Nephron progenitor cell (in vitro differentiated cells): Measurements from ENCODE around the gene OR2S2.

Experiments
- DNase-seq: peaks from one replicate; pipeline ENCODE4 v3.0.0; 2021
- H3K27ac Mint-ChIP-seq: 2 replicates; pipeline ENCODE4 v1.8.0; 2021; ENCODE audit warnings: mild to moderate bottlenecking, moderate library complexity, mixed read lengths
- H3K27me3 Mint-ChIP-seq: 2 replicates; pipeline ENCODE4 v1.8.0; 2021; ENCODE audit warnings: mild to moderate bottlenecking, low read depth, mixed read lengths; ENCODE audit not compliant: poor library complexity
- H3K36me3 Mint-ChIP-seq: 2 replicates; pipeline ENCODE4 v1.8.0; 2021; ENCODE audit warnings: low read depth, mixed read lengths
- H3K4me1 Mint-ChIP-seq: 2 replicates; pipeline ENCODE4 v1.8.0; 2021; ENCODE audit warnings: mixed read lengths
- H3K4me3 Mint-ChIP-seq: 2 replicates; pipeline ENCODE4 v1.8.0; 2021; ENCODE audit warnings: mild to moderate bottlenecking, moderate library complexity, mixed read lengths
- H3K9me3 Mint-ChIP-seq: 2 replicates; pipeline ENCODE4 v1.8.0; 2021; ENCODE audit warnings: mild to moderate bottlenecking, moderate library complexity, mixed read lengths
- CTCF ChIP-seq: fragments of 200-600 bp; sonication (generic); IDR thresholded peaks from 2 replicates; pipeline ENCODE4 v1.5.0; 2021; ENCODE audit warnings: antibody characterized with exemption

The OR2S2 gene

GRCh38 chr9:35933550-35934067 is 24.3 kb downstream of the OR2S2 start:
- Mint-ChIP-seq H3K36me3 (no peaks in the 10 kb centered on the region), H3K27ac (no peak overlapping the region), H3K4me1 (no peaks in the 10 kb centered on the region), H3K9me3 (peaks cover 6% of the 10 kb centered on the region), H3K4me3 (no peak overlapping the region), H3K27me3 (peaks cover 7% of the 10 kb centered on the region)
- TF ChIP-seq CTCF: no peak
- DNase-seq: no peak

GRCh38 chr9:35932735-35933134 is 25.2 kb downstream of the OR2S2 start:
- no peak overlapping the region for H3K27ac Mint-ChIP-seq
- no peak for DNase-seq
- H3K4me3 Mint-ChIP-seq: no peak overlapping the region
- H3K4me1 Mint-ChIP-seq: no peaks in the 10 kb centered on the region
- TF ChIP-seq CTCF: no peak
- H3K9me3 Mint-ChIP-seq: peaks cover 6% of the 10 kb centered on the region
- H3K27me3 Mint-ChIP-seq: peaks cover 9% of the 10 kb centered on the region
- no peaks in the 10 kb centered on the region for H3K36me3 Mint-ChIP-seq

GRCh38 chr9:35930989-35931388 is 27.0 kb downstream of the OR2S2 start:
- Mint-ChIP-seq H3K27ac (no peak overlapping the region), H3K36me3 (no peaks in the 10 kb centered on the region), H3K27me3 (peaks cover 19% of the 10 kb centered on the region), H3K9me3 (no peaks in the 10 kb centered on the region), H3K4me1 (no peaks in the 10 kb centered on the region), H3K4me3 (no peak overlapping the region)
- DNase-seq: no peak
- no peak for TF ChIP-seq CTCF

- TF ChIP-seq CTCF: no peak
- Mint-ChIP-seq H3K27ac (no peak overlapping the region), H3K27me3 (peaks cover 19% of the 10 kb centered on the region), H3K4me1 (no peaks in the 10 kb centered on the region), H3K9me3 (no peaks in the 10 kb centered on the region), H3K4me3 (no peak overlapping the region), H3K36me3 (no peaks in the 10 kb centered on the region)
- DNase-seq: no peak
Measured at GRCh38 chr9:35930521-35930920, 27.4 kb downstream of the OR2S2 start.

GRCh38 chr9:35929453-35929718 is 28.6 kb downstream of the OR2S2 start:
- H3K36me3 Mint-ChIP-seq: no peaks in the 10 kb centered on the region
- H3K4me1 Mint-ChIP-seq: no peaks in the 10 kb centered on the region
- H3K27me3 Mint-ChIP-seq: peaks cover 16% of the 10 kb centered on the region
- DNase-seq: no peak
- H3K27ac Mint-ChIP-seq: no peak overlapping the region
- no peak for TF ChIP-seq CTCF
- H3K4me3 Mint-ChIP-seq: no peak overlapping the region
- H3K9me3 Mint-ChIP-seq: no peaks in the 10 kb centered on the region

GRCh38 chr9:35928591-35929452 is 29.1 kb downstream of the OR2S2 start:
- Mint-ChIP-seq H3K27me3 (peaks cover 16% of the 10 kb centered on the region), H3K36me3 (no peaks in the 10 kb centered on the region)

More at GRCh38 chr9:35928591-35929452, 29.1 kb downstream of the OR2S2 start:
- no peaks in the 10 kb centered on the region for H3K9me3 Mint-ChIP-seq
- TF ChIP-seq CTCF: no peak
- H3K27ac Mint-ChIP-seq: no peak overlapping the region
- DNase-seq: no peak
- no peak overlapping the region for H3K4me3 Mint-ChIP-seq
- peaks cover 5% of the 10 kb centered on the region for H3K4me1 Mint-ChIP-seq
